Astrocyte of the cerebellum (primary cell): ENCODE data around the gene ZMPSTE24.
"Not testable (repeated sequence)": the region's sequence is repeated elsewhere in the genome, so short reads cannot be mapped to it uniquely, and the experiment has no call there.

Source experiments
- DNase-seq: peaks from one replicate; pipeline ENCODE4 v3.0.0-alpha.2; 2011; ENCODE audit warnings: low read depth
- H3K4me3 ChIP-seq: 2 replicates; pipeline ENCODE4 v1.5.1; 2011; ENCODE audit warnings: mild to moderate bottlenecking, low read depth, low read length, moderate library complexity
- in situ Hi-C: cut with HindIII; loops from 2 replicates; pipeline ENCODE4 v1.10.0; 2017; ENCODE audit warnings: low sequenced_read_pairs
- TF ChIP-seq, protein P1 (sequence below): IDR thresholded peaks from 2 replicates; pipeline ENCODE4 v1.5.1; 2012; ENCODE audit warnings: low read length, low read depth, moderate library complexity, mild to moderate bottlenecking; ENCODE audit errors: missing control alignments

ZMPSTE24 gene

DNA sequence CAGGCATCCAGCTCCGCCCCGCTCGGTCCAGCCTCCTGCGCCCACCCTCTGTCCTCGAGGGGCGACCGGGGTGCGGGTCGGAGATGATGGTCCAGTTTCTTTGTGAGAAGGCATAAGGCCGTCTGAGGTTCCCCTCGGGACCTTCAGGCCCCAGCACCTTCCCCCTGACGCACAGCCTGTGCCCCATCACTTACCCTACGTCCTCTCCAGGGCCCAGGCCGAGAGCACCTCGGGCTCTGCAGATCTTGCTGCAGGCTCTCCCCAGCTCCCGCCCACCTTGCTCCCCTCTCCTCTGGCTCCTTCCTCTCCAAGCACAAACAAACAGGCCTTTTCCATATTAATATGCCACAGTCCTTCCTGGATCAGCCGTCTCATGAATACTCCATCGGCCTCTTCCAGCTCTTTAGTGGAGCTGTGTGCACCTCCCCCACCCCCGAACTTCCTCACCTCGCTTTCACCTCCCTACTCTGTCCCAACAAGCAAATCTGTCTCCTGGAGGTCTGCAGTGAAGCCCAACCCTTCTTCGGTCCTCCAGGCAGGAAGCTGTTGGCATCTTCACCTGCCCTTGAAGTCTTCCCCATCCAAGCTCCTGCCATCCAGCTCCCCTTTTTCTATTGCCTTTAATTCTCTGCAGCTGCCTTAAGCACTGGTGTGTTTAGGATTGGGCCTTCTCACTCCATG, 59.5 kb downstream of the ZMPSTE24 start:
- DNase-seq: no peak
- H3K4me3 ChIP-seq: peak overlapping the region; percentile 45
- in situ Hi-C loops: no loop called here
- TF ChIP-seq, protein P1, sequence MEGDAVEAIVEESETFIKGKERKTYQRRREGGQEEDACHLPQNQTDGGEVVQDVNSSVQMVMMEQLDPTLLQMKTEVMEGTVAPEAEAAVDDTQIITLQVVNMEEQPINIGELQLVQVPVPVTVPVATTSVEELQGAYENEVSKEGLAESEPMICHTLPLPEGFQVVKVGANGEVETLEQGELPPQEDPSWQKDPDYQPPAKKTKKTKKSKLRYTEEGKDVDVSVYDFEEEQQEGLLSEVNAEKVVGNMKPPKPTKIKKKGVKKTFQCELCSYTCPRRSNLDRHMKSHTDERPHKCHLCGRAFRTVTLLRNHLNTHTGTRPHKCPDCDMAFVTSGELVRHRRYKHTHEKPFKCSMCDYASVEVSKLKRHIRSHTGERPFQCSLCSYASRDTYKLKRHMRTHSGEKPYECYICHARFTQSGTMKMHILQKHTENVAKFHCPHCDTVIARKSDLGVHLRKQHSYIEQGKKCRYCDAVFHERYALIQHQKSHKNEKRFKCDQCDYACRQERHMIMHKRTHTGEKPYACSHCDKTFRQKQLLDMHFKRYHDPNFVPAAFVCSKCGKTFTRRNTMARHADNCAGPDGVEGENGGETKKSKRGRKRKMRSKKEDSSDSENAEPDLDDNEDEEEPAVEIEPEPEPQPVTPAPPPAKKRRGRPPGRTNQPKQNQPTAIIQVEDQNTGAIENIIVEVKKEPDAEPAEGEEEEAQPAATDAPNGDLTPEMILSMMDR: no peak

DNA sequence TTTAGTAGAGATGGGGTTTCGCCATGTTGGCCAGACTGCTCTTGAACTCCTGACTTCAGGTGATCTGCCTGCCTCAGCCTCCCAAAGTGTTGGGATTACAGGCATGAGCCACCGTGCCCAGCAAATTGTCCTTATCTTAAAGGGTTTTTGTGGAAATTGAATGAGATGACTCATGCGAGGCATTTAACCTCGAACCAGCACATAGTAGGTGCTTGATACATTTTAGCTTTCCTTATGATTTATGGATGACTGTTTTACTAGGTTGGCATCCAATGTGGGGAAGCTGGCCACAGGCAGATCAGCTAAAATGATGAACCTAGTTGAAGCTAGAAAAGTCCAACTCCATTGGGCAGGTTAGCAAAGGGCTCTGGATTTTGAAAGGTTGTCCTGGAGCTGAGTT, 60.4 kb downstream of the ZMPSTE24 start:
- no peak overlapping the region for H3K4me3 ChIP-seq
- TF ChIP-seq, protein P1: no peak
- in situ Hi-C loops: no loop called here
- DNase-seq: no peak

DNA sequence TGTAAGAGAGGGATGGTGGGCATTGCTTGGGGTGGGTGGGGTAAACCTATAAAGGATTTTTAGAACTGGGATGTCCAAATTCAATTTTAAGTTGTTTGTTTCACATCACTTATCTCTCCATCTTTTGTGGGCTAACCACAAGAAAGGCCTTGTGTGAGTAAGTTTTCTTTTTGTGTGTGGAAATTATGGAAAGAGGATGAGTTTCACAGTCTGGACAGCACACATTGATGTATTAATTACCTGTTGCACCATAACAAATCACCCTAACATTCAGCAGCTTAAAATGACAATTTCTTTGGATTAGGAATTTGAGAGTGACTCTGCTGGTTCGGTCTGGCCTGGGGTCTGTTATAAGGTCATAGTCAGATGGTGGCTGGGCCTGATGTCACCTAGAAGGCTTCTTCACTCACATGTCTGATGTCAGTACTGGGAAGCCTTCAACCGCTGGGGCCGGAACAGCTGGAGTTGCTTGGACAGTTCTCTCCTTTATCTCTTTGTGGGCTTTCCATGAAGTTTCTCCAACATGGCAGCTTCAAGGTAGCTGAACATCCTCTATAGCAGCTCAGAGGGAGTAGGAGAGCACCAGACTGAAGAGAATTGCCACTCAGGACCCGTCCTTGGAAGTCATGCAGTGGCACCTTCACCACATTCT, 61.1 kb downstream of the ZMPSTE24 start:
- DNase-seq: no peak
- in situ Hi-C loops: no loop called here
- H3K4me3 ChIP-seq: no peak overlapping the region
- TF ChIP-seq, protein P1: no peak

DNA sequence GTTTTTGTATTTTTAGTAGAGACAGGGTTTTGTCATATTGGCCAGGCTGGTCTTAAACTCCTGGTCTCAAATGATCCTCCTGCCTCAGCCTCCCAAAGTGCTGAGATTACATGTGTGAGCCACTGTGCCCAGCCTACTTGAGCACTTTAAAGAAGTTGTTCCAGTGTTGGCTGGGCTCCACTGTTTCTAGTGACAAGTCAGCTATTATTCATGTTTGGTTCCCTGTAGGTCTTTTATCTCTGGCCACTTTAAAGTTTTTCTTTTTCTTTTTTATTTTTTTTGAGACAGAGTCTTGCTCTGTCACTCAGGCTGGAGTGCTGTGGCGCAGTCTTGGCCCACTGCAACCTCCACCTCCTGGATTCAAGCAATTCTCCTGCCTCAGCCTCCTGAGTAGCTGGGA, 73.4 kb downstream of the ZMPSTE24 start:
- DNase-seq, H3K4me3 ChIP-seq, in situ Hi-C loops: not testable (repeated sequence)

DNA sequence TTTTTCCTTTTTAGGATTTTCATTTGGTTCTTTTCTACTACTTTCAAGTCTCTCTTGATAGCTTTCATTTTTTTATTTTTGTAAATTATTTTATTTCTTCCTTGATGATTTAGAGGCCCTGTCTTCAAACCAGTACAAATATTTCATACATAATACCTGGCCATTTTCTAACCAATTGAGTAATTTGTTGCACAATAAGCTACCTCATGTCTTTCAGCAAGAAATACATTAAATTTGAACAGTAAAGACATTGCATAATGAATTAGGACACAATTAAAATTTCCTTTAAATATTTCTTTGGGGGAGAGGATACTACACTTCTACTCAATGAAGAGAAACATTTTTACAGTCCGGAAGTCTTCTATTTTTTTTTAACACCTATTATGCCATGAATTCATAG, 74.7 kb downstream of the ZMPSTE24 start:
- in situ Hi-C loops: no loop called here
- TF ChIP-seq, protein P1: no peak
- DNase-seq: no peak
- no peak overlapping the region for H3K4me3 ChIP-seq

DNA sequence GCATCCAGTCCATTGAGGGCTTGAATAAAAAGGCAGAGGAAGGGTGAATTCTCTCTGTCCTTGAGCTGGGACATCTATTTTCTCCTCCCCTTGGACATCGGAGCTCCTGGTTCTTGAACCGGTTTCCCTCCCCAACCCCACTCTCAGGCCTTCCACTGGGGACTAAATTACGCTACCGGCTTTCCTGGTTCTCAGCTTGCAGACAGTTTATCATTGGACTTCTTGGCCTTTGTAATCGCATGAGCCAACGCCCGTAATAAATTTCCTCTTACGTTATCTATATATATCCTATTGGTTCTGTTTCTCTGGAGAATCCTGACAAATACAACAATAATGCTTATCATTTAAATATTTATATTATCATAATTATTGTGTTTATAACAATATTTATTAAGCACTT, 79.4 kb downstream of the ZMPSTE24 start:
- TF ChIP-seq, protein P1: no peak
- DNase-seq: no peak
- no peak overlapping the region for H3K4me3 ChIP-seq
- in situ Hi-C loops: no loop called here

DNA sequence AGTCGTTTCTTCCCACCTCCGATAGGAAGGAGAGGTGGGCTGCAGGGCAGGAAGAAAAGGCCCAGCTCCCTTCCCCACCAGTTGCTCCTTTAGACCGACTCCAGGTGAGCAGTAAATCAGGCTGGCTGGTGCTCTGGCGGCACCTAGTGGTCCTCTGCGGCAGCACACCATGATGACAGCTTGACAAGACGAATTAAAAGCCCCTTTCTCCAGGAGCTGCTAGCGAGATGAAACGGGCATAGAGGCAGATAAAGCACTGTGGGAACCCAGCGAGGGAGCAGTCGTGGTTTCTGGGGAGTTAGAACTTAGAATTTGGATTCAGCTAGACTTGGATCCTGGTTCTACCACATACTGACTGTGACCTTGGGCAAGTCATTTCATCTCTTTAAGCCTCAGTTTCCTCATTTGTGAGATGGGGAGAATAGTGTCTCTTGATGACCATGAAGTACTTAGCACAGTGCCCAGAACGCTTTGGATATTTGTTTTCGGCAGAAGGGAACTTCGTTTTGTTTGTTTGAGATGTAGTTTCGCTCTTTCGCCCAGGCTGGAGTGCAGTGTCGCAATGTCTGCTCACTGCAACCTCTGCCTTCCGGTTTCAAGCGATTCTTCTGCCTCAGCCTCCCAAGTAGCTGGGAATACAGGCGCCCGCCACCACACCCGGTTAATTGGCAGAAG, 80.8 kb downstream of the ZMPSTE24 start:
- no peak overlapping the region for H3K4me3 ChIP-seq
- TF ChIP-seq, protein P1: peak; percentile 98
- in situ Hi-C loops: no loop called here

More for the DNA sequence above, 80.8 kb downstream of the ZMPSTE24 start:
- peak; percentile 69 for DNase-seq
